HG03025 (cell line): ENCODE data around the gene DMPK.
"Not testable (repeated sequence)": the region's sequence is repeated elsewhere in the genome, so short reads cannot be mapped to it uniquely, and the experiment has no call there.

Source experiments
- ATAC-seq: cut with Tn5 transposase; IDR thresholded peaks from one replicate; pipeline ENCODE4 v1.9.1; 2021; ENCODE audit warnings: mild to moderate bottlenecking, moderate library complexity; ENCODE audit not compliant: unreplicated experiment, low FRiP score

DMPK gene

GRCh38 chr19:45752639-45753038 is 29.7 kb downstream of the DMPK start:
- no peak for ATAC-seq

DNA sequence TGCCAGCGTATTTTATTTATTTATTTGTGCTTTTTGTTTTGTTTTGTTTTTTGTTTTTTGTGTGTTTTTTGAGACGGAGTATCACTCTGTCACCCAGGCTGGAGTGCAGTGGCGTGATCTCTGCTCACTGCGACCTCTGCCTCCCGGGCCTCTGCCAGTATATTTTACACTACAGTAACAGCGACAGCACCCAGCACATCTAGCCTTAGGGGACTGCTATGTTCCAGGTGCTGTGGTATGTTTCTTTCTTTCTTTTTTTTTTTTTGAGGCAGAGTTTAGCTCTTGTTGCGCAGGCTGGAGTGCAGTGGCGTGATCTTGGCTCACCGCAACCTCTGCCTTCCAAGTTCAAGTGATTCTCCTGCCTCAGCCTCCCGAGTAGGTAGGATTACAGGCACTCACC is 30.8 kb downstream of the DMPK start:
- ATAC-seq, result not testable (repeated sequence)

- ATAC-seq, result no peak
These were observed 34.8 kb downstream of the DMPK start for GRCh38 chr19:45747513-45747912.

GRCh38 chr19:45746866-45747265 is 35.4 kb downstream of the DMPK start:
- ATAC-seq, result no peak

- no peak for ATAC-seq
These were observed 36.7 kb downstream of the DMPK start for GRCh38 chr19:45745606-45746005.

DNA sequence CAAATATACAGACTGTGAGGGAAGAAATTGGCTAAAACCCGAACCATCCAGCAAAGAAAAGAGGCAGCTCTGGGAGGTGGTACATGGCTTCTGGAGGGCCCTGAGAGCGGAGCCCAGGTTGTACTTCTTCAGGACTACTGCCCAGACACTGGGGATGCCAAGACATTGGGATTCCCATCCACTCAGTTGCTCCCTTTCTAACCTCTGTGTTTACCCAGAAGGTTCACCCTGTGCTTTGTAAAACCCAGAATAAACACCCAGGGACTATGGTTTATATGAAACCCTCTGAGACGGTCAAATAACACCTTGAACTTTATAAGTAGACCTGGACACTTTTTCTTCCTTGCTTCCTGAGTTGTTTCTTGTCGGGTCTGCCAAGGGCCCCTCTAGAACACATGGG is 39.3 kb downstream of the DMPK start:
- no peak for ATAC-seq

- ATAC-seq, result no peak
These were observed 42.5 kb downstream of the DMPK start for GRCh38 chr19:45739498-45740439.

DNA sequence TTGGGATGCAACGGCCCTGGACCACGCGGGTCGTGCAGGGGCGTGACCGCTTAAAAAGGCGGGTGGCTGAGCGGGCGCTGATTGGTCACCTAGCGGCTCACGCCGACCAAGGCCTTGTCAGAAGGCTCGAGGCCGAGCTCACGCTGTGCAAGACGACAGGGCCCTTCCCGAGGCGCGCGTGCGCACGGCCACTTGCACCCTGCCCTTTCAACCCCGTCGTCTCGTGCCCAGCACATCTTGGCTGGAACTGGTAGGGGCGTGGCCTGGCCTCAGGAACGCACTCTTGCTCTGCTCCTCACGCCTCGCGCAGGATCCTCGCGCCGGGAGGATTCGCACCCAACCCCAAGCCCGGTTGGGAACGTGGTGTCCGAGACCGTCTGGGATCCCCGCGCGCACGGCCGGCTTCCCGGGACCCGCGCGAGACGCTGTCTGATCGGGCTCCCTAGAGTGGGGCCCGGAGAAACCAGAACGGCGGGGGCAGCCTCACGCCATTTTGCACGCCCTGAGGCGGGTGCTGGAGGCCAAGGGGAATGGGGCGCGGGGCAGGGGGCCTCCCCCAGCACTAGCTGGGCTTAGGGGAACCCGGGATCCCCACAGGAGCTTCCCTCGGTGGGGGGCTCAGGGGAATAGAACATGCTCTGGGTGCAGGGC is 49.0 kb downstream of the DMPK start, which contains the start of gene MEIOSIN:
Gene MEIOSIN, plus strand, starts transcription at position 280 of the 651 bp plus-strand sequence. CDS start 1,938 bp downstream, outside the sequence.
- ATAC-seq, result no peak

DNA sequence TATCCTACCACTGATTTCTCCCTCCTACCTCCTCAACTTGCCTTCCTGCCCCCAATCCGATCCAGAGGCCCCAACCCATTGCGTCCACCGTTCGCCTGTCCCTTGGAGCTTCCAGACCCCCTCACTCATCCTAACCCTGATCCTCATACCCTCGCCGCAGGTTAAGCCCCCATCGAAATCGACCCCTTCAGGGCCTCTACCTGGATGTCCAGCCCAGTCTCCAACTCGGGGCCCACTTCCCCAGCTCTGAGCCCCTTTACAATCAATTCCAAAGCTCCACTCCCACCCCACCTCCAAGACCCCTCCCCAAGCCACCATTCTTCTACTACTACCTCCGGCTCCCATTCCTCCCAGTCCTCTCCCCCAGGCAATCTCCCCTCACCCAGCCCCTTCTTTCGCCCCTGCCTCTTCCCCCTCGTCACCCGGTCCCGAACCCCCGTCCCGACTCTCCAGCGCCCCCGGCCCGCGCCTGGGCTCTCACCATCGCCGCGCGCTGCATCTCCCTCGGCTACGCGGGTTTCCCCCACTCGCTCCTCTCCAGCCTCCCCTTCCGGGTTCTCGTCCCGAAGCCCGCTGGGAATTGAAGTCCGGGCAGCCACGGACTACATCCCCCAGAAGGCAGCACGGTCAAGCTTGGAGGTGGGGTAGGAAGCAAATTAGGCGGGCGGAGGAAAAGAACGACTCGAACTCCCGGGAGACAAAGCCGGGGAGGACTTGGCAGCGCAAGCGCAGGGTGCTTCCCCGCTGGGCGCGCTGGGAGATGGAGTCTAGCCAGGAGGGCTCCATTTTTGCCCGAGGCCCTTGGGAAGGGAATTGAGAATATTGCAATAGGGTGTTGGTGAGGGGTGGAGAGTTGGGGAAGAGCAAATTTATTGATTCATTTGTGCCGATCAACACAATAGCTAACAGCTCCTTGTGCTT is 51.7 kb downstream of the DMPK start, which contains the start of gene FBXO46:
Gene FBXO46, minus strand, starts transcription at position 529 of the 921 bp plus-strand sequence. CDS start 17,401 bp downstream, outside the sequence.
- ATAC-seq, result peak; percentile 67

DNA sequence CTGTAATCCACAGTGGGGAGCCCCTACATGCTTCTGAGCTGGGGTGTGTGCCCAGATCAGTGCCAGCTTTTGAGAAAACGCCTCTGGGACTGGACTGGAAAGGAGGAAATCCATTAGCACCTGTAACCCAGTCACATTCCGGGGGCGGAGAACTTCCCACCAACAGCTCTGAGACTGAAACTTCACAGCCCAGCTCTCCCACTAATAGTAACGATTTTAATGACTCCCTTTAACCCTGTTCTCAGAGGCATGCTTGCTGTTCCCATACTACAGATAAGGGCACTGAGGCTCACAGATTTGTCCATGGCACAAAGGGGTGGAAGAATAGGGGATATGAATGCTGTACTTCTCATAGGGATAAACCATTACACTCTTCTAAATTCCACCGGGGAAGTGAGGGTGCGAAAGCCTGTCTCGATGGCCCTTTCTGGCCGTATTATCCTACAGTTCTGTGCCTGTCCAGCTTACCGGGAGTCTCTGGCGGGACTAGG is 52.4 kb downstream of the DMPK start:
- ATAC-seq, result no peak

DNA sequence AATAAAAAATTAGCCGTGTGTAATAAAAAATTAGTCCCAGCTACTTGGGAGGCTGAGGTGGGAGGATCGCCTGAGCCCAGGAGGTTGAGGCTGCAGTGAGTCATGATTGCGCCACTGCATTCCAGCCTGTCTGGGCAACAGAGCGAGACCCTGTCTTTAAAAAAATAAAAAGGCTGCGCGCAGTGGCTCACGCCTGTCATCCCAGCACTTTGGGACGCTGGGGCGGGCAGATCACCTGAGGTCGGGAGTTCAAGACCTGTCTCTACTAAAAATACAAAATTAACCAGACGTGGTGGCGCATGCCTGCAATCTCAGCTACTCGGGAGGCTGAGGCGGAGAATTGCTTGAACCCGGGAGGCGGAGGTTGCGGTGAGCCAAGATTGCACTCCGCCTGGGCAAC is 53.6 kb downstream of the DMPK start:
- ATAC-seq, result not testable (repeated sequence)

- not testable (repeated sequence) for ATAC-seq
These were observed 62.2 kb downstream of the DMPK start for GRCh38 chr19:45720065-45720464.
